GM18858 (cell line): ENCODE data around the gene CMIP.

Source experiments
- ATAC-seq: cut with Tn5 transposase; IDR thresholded peaks from one replicate; pipeline ENCODE4 v1.9.1; 2021; ENCODE audit not compliant: unreplicated experiment

CMIP gene

GRCh38 chr16:81649561-81650184 is 205.1 kb downstream of the CMIP start:
- no peak for ATAC-seq

- no peak for ATAC-seq
Observed at GRCh38 chr16:81650281-81650680, 205.7 kb downstream of the CMIP start.

DNA sequence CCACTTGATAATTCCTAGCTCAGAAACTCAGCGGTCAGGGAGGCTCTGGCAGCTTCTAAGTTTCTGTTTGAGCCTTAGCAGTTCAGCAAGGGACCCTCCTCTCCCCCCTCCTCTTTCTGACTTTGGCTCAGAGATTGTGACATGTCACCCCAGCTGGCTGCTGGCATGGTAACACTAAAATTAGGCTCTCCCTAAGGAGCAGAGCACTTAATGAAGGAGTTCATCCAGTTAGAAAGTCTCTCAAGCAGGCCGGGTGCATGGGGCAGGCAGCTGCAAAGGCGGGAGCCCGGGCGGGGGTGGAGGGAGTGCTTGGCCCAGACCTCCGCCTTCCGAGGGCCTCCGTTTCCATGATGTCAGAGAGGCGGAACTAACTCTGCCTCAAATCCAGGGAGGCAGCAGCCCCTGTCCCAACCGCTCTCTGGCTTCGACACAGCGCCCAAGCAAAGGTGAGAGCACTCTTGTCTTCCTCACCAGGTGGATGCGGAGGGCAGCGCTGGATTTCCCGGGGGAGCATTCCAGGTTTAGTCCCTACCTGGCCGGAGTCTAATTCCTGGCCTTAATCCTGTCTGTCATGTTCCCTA is 206.5 kb downstream of the CMIP start:
- ATAC-seq: no peak

DNA sequence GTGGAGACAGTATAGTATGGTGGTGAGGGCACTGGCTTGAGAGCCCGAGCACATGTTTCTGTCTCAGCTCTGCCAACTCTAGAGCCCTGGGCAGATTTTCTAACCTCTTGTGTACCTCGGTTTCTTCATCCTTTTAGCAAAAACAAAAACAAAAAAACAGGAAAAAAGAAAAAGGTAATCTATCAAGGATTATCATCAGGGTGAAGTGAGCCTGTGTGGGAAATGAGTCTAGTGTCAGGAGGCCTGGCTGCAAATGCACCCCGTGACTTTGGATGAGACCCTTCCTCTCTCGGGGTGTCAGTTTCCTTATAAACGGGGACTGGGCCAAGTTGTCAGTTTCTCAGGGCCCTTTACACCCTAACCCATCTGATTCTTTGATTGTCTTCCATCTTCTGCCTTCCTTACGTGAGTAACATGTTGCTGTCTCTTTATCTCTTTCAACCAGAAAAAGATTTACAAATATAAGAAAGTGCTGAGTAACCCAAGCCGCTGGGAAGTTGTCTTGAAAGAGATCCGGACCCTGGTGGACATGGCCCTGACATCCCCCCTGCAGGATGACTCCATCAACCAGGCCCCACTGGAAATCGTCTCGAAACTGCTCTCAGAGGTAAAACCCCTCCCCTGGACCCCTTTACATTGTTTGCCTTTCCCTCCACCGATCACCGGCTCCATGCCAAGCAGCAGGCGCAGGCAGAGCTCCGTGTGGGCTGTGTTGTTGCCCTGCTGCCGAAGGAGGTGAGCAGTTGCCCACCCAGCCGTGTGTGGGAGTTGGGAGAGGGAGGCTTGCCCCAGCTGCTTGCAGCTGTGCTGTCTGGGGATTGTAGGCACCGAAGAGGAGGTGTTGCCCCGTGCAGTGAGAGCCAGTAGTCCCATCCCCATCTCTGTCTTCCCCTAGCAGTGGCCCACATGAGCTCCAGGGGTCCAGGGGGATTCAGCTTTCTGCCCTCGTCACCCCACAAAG is 207.4 kb downstream of the CMIP start:
- ATAC-seq: no peak

DNA sequence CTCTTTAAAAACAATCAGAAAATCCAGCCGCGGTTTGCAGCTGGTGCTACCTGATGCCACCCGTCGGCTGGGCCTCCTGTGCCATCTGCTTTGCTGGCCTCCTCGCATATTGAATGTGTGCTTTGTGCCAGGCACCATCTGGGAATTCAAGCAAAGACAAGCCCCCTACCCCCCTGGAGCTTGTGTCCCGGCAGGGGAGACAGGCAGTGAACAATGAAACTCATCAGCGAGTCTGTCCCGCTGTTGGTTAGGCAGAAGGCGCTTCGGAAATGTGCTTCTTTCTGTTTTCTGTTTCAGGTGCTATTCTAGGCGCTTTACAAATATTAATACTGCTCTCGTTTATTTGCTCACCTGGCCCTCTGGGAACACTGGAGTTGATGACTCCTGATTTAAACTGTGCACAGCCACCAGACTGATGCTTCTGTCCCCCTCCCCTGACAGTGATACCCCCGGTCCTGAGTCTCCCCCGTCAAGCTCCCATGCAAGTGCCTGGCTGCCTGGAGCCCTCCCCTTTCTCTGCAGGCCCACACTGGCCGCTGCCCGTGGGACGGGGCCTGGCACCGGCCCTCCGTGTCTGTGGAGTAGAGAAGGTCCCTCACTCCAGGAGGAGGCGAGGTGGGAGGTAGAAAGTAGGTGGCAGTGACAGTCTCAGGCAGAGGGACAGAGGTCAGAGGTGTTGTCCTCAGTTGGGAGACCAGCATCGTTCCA is 208.3 kb downstream of the CMIP start:
- ATAC-seq: peak; percentile 61

DNA sequence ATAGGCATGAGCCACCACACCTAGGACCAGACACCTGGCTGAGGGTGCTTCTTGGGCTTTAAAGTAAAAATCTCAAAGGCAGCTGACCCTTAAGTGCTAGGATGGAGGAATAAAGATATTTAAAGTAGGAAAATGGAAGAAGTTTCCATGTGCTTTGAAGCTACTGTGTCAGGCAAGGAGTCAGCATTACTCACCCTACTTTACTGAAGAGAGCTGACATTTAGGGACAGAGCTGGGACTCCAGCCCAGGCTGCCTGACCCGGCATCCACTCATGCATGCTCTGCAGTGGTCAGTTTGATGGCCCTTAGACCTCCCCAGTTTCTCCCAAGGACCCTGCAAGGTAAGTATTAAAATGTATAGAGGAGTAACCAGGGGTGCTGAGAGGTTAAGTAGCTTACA is 209.7 kb downstream of the CMIP start:
- ATAC-seq: no peak

DNA sequence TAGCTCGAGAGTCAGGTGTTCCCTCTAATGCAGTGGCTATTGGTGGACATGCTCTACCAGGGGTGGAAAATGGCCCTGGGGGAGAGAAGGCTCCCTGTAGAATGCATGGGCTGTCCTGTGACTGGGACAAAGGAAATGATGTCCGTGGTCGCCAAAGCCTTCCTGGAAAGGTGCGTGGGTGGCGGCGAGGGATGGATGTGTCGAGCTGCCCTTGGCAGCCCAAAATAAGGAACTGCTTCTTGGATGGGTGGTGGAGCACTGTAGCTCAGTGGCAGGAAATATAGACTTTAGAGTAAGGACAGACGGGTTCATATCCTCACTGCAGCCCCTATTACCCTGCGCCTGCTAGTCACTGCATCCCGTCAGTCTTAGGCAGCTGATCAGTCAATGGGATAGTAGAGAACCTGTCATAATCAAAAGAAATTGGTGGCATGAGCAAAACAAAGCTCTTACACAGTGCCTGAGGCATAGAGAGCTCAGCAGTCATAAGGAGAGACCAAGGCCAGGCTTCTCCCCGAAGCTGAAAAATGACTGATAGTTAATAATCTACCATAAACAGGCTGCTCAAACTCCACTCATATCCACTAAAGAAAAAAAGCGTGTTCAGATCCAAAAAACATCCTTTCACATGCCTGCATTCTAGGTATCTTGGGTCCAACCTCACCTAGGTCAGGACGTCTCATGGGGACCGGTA is 211.0 kb downstream of the CMIP start:
- no peak for ATAC-seq

DNA sequence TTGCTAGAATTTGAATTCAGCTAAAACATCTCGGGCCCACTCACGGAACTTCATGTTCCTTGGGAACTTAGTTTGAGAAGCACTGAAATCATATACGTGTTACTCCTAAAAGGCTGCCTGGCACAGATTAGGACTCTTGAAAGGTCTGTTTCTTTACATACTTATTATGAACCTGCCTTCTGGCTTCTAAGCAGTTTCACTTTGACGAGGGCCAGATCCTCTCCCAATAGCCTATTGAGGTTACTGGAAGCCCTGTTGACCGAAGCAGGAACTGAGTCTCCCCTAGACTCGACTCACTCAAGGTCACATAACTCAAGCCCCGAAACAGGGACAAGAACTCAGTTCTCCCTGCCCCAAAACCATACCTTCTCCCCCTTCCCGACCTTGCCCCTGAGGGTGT is 212.6 kb downstream of the CMIP start:
- ATAC-seq: peak; percentile 46

DNA sequence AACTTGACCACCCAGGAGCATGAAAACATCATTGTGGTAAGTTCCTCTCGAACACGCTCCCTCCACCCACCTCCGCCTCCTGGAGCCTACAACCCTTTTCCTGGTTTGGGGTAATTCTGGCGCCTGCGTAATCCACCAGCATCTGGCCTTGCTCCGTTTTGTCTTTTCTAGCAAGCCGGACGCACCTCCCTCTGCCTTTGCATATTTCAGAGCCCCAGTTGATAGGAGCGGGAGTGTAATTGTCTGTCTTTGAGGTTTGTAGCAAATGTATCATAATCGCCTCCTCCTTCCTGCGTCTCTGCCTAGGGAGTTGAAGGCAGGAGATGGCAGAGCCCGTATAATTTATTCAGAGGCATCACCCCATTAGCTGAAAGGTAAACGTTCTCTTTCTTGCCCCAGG is 213.2 kb downstream of the CMIP start:
- ATAC-seq: no peak

GRCh38 chr16:81658373-81658772 is 213.8 kb downstream of the CMIP start:
- no peak for ATAC-seq

DNA sequence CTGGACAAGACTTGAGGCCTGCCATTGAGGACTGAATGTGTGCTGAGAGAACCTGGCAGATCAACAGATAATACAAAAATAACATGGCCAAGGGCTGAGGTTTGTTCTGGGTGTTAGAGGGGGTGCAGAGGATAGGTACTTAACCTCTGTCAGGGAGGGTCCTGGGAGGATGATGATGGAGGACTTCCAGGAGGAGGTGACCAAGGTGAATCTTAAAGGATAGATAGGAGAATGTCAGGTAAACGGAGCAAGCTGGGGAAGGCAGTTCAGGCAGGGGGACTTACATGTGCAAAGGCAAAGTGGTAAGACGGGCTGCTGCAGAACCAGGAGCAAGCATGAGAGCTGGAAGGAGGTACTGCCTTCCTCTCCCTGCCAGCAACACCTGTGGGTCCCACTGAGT is 214.6 kb downstream of the CMIP start:
- ATAC-seq: no peak

GRCh38 chr16:81661082-81661481 is 216.5 kb downstream of the CMIP start:
- ATAC-seq: no peak

DNA sequence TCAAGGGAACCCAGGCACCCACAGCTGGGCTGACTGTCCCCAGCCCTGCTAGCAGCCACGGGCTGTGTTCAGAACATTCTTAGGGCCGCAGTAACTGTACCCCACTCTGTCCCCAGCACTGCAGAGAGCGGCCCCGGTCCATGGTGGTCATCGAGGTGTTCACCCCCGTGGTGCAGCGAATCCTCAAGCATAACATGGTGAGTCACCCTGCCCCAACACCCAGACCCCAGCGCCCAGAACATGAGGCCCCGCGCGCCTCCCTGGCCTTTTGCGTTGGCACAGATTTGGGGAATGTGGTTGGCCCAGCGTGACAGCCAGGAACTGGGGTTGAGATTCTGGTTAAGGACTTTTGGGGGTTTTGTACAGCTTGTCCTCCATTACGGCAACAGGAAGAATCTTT is 219.5 kb downstream of the CMIP start:
- no peak for ATAC-seq

DNA sequence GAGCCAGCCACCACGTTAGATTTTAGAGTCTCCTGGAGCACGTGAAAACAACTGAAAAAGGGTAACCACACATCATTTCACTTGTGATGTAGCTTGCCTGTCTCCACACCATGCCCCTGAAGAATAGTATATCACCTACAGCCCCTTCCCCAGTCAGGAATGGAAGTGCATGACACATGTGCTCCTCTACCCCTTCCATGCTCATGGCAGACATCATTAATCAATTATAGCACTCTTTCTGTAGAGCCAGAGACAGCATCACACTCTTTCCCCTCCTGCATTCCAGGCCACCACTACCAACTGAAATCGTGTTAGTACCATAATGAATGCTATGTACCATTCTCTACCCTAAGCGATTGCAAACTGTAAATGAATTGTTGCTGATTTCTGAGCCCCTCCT is 221.0 kb downstream of the CMIP start:
- ATAC-seq: no peak

- ATAC-seq: no peak
Observed at GRCh38 chr16:81666113-81666512, 221.5 kb downstream of the CMIP start.

DNA sequence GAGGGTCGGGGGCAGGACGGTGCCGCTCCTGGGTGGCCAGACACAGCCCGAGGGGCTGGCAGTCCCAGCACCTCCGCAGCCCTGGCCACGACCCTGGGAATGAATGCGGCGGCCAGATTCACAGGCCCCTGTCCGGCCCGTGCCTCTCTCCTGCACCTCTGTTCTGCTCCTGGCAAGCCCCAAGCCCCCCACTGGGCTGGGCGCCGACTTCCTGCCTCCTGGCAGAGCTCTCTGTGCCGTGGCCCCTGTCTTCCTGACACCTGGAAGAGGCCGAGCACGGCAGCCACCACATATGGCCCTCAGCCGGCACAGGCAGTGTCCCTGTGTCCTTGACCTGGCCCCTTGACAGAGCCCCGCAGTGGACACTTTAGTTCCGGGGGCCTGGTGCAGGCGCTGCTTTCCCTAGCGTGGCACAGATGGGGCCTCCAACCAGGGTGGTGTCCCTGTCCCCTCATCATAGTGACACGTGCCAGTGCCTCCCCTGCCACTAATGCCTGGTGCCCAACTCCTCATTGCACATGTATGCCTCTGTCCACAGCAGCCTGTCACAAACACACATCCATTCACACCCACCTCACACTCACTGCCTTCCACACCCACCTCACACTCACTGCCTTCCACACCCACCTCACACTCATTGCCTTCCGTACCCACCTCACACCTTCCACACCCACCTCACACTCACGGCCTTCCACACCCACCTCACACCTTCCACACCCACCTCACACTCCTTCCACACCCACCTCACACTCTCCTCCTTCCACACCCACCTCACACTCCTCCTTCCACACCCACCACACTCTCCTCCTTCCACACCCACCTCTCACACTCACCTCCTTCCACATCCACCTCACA is 223.9 kb downstream of the CMIP start:
- no peak for ATAC-seq

DNA sequence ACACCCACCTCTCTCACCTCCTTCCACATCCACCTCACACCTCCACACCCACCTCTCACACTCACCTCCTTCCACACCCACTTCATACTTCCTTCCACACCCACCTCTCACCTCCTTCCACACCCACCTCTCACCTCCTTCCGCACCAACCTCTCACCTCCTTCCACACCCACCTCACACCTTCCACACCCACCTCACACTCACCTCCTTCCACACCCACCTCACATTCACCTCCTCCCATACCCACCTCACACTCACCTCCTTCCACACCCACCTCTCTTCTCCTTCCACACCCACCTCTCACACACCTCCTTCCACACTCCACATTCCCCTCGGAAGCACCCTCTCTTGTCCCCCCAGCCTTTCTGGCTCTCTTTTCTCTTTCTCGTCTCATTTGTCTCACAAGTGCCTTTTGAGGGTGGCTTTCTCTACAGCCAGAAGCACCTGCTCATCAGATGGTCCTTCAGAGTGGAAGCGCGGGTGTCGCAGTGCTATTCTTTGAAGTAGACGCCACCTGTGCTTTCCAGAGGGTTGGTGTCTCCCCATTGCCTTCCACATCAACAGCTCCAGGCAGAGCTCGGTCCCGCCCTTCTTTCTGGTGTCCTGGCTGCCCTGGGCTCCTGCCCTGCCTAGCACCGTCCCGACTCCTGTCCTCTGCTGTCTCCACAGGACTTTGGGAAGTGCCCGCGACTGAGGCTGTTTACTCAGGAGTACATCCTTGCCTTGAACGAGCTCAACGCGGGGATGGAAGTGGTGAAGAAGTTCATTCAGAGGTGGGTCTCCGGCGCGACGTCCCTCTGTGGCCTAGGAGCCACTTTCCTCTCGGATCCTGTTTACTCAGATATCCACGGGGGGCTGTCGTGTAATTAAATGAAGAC is 225.1 kb downstream of the CMIP start:
- no peak for ATAC-seq

- ATAC-seq: no peak
Observed at GRCh38 chr16:81671738-81672597, 227.4 kb downstream of the CMIP start.
